ENCODE results near the gene VGLL2. TPM values are rescaled to one million over a fixed set of nuclear protein-coding genes. Genes with fewer than 3 reads are reported as not detected.

The VGLL2 gene
- total RNA-seq, 2 donors from 2014 or later, result not detected

GRCh38 chr6:117290173-117290846 lies 25.0 kb downstream of the VGLL2 start:
- TF ChIP-seq CTCF (IDR thresholded peaks at IDR 0.05), result no peak
- Histone ChIP-seq H3K27ac (no peak overlapping the region), H3K4me3 (no peak overlapping the region), H3K36me3 (no peaks in the 10 kb centered on the region), H3K9me3 (no peaks in the 10 kb centered on the region), H3K27me3 (replicated peaks; ENCODE audit: insufficient read depth) (no peaks in the 10 kb centered on the region), H3K4me1 (ENCODE audit: control insufficient read depth in 1 of 2, low read depth in 2 of 2) (no peaks in the 10 kb centered on the region)
- ATAC-seq (ENCODE audit: insufficient number of reproducible peaks, low FRiP score, low read depth) (no peak), DNase-seq (ENCODE audit: low spot score) (no peak)

- DNase-seq (ENCODE audit: low spot score) (no peak), ATAC-seq (ENCODE audit: insufficient number of reproducible peaks, low FRiP score, low read depth) (no peak)
- Histone ChIP-seq H3K27ac (no peak overlapping the region), H3K4me1 (ENCODE audit: control insufficient read depth in 1 of 2, low read depth in 2 of 2) (no peaks in the 10 kb centered on the region), H3K4me3 (no peak overlapping the region), H3K36me3 (no peaks in the 10 kb centered on the region), H3K27me3 (replicated peaks; ENCODE audit: insufficient read depth) (no peaks in the 10 kb centered on the region), H3K9me3 (no peaks in the 10 kb centered on the region)
- TF ChIP-seq CTCF (IDR thresholded peaks at IDR 0.05), result no peak
Observed at GRCh38 chr6:117298941-117299340, 33.6 kb downstream of the VGLL2 start.

DNA sequence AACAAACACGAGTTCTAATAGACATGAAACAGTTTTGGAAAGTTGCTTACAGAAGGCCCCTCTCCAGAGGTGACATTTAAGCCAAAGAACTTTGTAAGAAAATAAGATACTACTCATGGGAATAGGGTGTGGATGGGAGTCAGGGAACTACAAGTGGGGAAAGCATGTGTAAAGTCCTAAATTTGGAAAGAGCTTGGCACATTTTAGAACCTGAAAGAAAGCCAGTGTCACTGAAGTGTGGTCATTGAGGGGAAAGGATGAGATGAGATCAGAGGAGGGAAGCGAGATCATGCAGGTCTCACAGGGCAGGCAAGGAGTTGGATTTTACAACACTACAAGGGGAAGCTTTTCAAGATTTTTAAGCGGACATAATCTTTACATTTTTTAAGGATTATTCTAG lies 38.0 kb downstream of the VGLL2 start:
- no peak for TF ChIP-seq CTCF (IDR thresholded peaks at IDR 0.05)
- Histone ChIP-seq H3K4me1 (ENCODE audit: control insufficient read depth in 1 of 2, low read depth in 2 of 2) (no peaks in the 10 kb centered on the region), H3K27ac (no peak overlapping the region), H3K9me3 (no peaks in the 10 kb centered on the region), H3K27me3 (replicated peaks; ENCODE audit: insufficient read depth) (no peaks in the 10 kb centered on the region), H3K4me3 (no peak overlapping the region), H3K36me3 (no peaks in the 10 kb centered on the region)
- no peak for ATAC-seq (ENCODE audit: insufficient number of reproducible peaks, low FRiP score, low read depth)
- no peak for DNase-seq (ENCODE audit: low spot score)

DNA sequence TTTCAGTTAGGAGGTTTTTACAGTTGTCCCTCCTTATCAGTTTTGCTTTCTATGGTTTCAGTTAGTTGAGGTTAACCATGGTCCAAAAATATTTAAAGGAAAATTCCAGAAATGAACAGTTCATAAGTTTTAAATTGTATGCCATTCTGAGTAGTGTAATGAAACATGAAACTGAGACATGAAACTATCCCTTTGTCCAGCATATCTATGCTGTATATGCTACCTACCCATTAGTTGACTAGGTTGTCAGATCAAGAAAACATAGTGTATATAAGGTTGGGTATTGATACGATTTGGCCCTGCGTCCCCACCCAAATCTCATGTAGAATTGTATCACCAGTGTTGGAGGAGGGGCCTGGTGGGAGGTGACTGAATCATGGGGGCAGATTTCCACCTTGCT lies 39.1 kb downstream of the VGLL2 start:
- H3K27ac ChIP-seq, result no peak overlapping the region
- H3K36me3 ChIP-seq, result no peaks in the 10 kb centered on the region
- no peak for TF ChIP-seq CTCF (IDR thresholded peaks at IDR 0.05)
- H3K4me3 ChIP-seq, result no peak overlapping the region
- no peaks in the 10 kb centered on the region for H3K4me1 ChIP-seq (ENCODE audit: control insufficient read depth in 1 of 2, low read depth in 2 of 2)
- H3K27me3 ChIP-seq (replicated peaks; ENCODE audit: insufficient read depth), result no peaks in the 10 kb centered on the region
- DNase-seq (ENCODE audit: low spot score) (no peak), ATAC-seq (ENCODE audit: insufficient number of reproducible peaks, low FRiP score, low read depth) (no peak)
- H3K9me3 ChIP-seq, result no peaks in the 10 kb centered on the region

DNA sequence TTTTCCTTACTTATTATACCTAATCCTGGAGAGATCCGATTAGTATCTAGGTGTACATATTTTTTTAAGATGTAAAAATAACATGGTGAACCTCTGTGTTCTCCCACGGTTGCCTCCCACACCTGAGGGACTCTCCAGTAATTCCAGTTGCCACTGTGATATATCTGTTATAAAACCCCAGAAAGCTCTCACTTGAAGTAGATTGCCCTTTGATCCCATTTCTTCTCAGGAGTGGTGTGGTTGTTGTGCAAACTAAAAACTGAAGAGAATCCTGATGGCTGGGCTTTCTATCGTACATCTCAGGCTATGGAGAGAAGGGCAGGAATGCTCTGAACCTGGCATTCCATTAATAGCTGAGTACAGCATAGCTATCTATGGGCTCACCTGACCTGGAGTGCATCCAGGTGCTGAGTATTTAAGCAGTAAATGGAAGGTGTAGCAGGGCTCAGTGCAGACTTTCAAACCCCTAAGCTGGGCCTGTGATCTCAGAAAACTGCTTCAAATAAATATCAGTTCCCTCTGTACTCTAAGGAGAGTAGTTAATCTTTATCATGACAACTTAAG lies 41.0 kb downstream of the VGLL2 start:
- DNase-seq (ENCODE audit: low spot score) (no peak), ATAC-seq (ENCODE audit: insufficient number of reproducible peaks, low FRiP score, low read depth) (no peak)
- Histone ChIP-seq H3K36me3 (no peaks in the 10 kb centered on the region), H3K9me3 (no peaks in the 10 kb centered on the region), H3K27ac (no peak overlapping the region), H3K27me3 (replicated peaks; ENCODE audit: insufficient read depth) (no peaks in the 10 kb centered on the region), H3K4me1 (ENCODE audit: control insufficient read depth in 1 of 2, low read depth in 2 of 2) (no peaks in the 10 kb centered on the region), H3K4me3 (no peak overlapping the region)
- no peak for TF ChIP-seq CTCF (IDR thresholded peaks at IDR 0.05)
